ENCODE data around the gene DNPH1.

DNPH1 gene

DNA sequence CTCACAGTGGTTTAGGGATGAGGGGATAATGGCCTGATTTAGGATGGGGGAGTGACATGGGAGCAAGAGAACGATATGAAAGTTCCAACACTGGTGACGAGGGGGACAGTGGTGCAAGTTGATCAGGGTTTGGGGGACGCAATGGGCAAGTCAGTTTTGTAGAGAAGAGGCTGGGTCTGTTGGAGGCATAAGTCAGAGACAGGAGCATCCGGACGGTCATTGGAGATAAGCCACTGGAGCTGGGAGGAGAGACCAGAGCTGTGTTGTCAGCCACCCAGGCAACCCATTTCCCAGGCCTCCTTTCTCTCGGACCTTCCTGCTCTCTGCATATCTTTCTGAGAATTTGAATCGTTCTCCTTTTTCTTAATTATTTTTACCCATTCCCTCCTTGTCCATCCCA is 9.5 kb downstream of the DNPH1 start:
- no peak overlapping the region for H3K9ac ChIP-seq (ENCODE audit: low read depth, low read length)
- H3K9me3 ChIP-seq (ENCODE audit: insufficient read depth, low read depth, low read length), result no peaks in the 10 kb centered on the region
- no peaks in the 10 kb centered on the region for H3K27me3 ChIP-seq (ENCODE audit: insufficient read depth, low read length)
- WGBS, result 91% methylated on average over 7 of the region's 7 CpGs
- no peak overlapping the region for H3K4me3 ChIP-seq (ENCODE audit: low read length)
- H3K36me3 ChIP-seq (ENCODE audit: insufficient read depth, low read length), result 0 out of 2 replicates have a peak, but pooled peaks cover 7% of the 10 kb centered on the region
- no peak overlapping the region for H3K27ac ChIP-seq (ENCODE audit: low read depth, low read length)
- no peaks in the 10 kb centered on the region for H3K4me1 ChIP-seq (ENCODE audit: insufficient read depth, low read length)

DNA sequence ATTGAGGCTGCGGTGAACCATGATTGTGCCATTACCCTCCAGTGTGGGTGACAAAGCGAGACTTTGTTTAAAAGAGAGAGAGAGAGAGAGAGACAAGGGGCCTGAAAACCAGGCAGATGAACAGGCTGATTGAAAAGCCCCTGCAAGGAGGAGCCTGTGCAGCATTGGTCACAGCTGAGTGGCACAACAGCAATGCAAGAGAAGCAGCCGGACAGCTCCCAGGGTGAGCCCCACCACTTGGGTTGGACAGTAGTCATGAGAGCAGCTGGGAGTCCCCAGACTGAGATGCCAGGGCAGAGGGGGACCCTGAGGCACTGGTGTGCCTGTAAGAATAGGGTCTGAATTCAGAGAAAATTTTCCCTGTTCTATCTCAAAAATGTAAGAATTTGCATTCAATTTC is 10.2 kb downstream of the DNPH1 start:
- Histone ChIP-seq H3K27ac (ENCODE audit: low read depth, low read length) (no peak overlapping the region), H3K27me3 (ENCODE audit: insufficient read depth, low read length) (no peaks in the 10 kb centered on the region), H3K4me1 (ENCODE audit: insufficient read depth, low read length) (no peaks in the 10 kb centered on the region), H3K4me3 (ENCODE audit: low read length) (no peak overlapping the region), H3K36me3 (ENCODE audit: insufficient read depth, low read length) (0 out of 2 replicates have a peak, but pooled peaks cover 6% of the 10 kb centered on the region), H3K9ac (ENCODE audit: low read depth, low read length) (no peak overlapping the region), H3K9me3 (ENCODE audit: insufficient read depth, low read depth, low read length) (no peaks in the 10 kb centered on the region)
- 96% methylated on average over 3 of the region's 3 CpGs for WGBS

DNA sequence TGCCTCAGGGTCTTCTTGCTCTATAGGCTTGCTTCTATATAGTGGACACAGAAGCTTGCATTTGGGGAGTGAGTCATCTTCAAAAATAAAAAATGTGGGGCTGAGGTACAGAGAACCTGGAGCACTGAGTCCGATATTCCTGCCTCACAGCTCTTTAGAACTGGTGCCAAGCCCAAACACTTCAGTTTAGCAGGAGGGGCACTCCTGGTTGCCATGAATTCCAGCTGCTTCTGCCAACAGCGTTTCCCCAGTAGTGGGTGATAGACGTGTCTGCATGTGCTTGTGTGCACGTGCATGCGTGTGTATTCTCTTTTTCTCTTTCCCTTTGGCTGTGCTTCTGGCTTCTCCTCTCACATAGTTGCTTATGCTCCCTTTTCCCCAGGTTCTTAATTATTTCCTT is 11.9 kb downstream of the DNPH1 start:
- no peaks in the 10 kb centered on the region for H3K36me3 ChIP-seq (ENCODE audit: insufficient read depth, low read length)
- H3K27me3 ChIP-seq (ENCODE audit: insufficient read depth, low read length), result no peaks in the 10 kb centered on the region
- H3K9ac ChIP-seq (ENCODE audit: low read depth, low read length), result no peak overlapping the region
- 95% methylated on average over 5 of the region's 5 CpGs for WGBS
- no peak overlapping the region for H3K27ac ChIP-seq (ENCODE audit: low read depth, low read length)
- H3K9me3 ChIP-seq (ENCODE audit: insufficient read depth, low read depth, low read length), result no peaks in the 10 kb centered on the region
- no peaks in the 10 kb centered on the region for H3K4me1 ChIP-seq (ENCODE audit: insufficient read depth, low read length)
- no peak overlapping the region for H3K4me3 ChIP-seq (ENCODE audit: low read length)

DNA sequence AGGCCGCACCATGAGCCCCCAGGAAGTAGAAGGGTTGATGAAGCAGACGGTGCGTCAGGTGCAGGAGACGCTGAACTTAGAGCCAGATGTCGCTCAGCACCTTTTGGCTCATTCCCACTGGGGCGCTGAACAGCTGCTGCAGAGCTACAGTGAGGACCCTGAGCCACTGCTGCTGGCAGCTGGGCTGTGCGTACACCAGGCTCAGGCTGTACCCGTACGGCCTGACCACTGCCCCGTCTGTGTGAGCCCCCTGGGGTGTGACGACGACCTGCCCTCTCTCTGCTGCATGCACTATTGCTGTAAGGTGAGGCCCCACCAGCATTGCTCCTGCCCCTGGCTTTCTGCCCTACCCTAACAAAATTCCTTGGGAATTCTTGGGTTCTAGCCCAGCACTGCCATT is 13.1 kb downstream of the DNPH1 start:
- WGBS, result 88% methylated on average over 12 of the region's 12 CpGs
- H3K36me3 ChIP-seq (ENCODE audit: insufficient read depth, low read length), result no peaks in the 10 kb centered on the region
- H3K9me3 ChIP-seq (ENCODE audit: insufficient read depth, low read depth, low read length), result no peaks in the 10 kb centered on the region
- H3K27me3 ChIP-seq (ENCODE audit: insufficient read depth, low read length), result no peaks in the 10 kb centered on the region
- H3K4me3 ChIP-seq (ENCODE audit: low read length), result no peak overlapping the region
- H3K9ac ChIP-seq (ENCODE audit: low read depth, low read length), result no peak overlapping the region
- H3K4me1 ChIP-seq (ENCODE audit: insufficient read depth, low read length), result no peaks in the 10 kb centered on the region
- H3K27ac ChIP-seq (ENCODE audit: low read depth, low read length), result no peak overlapping the region

DNA sequence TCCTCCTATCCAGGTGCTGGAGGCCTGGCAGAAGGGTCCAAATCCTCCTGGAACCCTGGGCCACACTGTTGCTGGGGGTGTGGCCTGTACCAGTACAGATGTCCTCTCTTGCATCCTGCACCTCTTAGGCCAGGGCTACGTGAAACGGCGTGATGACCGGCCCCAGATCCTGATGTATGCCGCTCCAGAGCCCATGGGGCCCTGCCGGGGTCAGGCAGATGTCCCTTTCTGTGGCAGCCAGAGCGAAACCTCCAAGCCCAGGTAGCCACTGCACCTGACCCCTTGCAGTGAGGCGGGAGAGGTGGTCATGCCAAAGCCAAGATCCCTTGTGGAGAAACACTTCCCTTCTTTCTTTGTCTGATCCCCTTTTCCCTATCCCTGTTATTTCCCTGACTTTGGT is 14.2 kb downstream of the DNPH1 start:
- Histone ChIP-seq H3K27ac (ENCODE audit: low read depth, low read length) (no peak overlapping the region), H3K9ac (ENCODE audit: low read depth, low read length) (no peak overlapping the region), H3K4me3 (ENCODE audit: low read length) (no peak overlapping the region), H3K9me3 (ENCODE audit: insufficient read depth, low read depth, low read length) (no peaks in the 10 kb centered on the region), H3K27me3 (ENCODE audit: insufficient read depth, low read length) (no peaks in the 10 kb centered on the region), H3K4me1 (ENCODE audit: insufficient read depth, low read length) (no peaks in the 10 kb centered on the region), H3K36me3 (ENCODE audit: insufficient read depth, low read length) (no peaks in the 10 kb centered on the region)
- 96% methylated on average over 8 of the region's 8 CpGs for WGBS

DNA sequence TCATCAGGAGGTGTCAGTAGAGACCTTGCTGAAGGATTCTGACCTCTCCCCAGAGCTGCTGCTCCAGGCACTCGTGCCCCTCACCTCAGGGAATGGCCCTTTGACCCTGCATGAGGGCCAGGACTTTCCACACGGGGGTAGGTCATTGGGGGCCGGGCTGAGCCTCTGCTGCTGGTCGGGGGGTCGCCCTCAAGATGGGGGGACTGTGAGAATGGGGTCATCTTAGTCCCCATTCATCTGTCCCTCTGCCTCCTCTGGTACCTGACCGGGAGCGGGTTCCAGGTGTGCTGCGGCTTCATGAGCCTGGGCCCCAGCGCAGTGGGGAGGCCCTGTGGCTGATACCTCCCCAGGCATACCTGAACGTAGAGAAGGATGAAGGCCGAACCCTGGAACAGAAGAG is 15.8 kb downstream of the DNPH1 start:
- Histone ChIP-seq H3K4me1 (ENCODE audit: insufficient read depth, low read length) (no peaks in the 10 kb centered on the region), H3K9ac (ENCODE audit: low read depth, low read length) (no peak overlapping the region), H3K9me3 (ENCODE audit: insufficient read depth, low read depth, low read length) (no peaks in the 10 kb centered on the region), H3K27ac (ENCODE audit: low read depth, low read length) (no peak overlapping the region), H3K27me3 (ENCODE audit: insufficient read depth, low read length) (no peaks in the 10 kb centered on the region), H3K36me3 (ENCODE audit: insufficient read depth, low read length) (no peaks in the 10 kb centered on the region), H3K4me3 (ENCODE audit: low read length) (no peak overlapping the region)
- WGBS, result 91% methylated on average over 11 of the region's 11 CpGs

DNA sequence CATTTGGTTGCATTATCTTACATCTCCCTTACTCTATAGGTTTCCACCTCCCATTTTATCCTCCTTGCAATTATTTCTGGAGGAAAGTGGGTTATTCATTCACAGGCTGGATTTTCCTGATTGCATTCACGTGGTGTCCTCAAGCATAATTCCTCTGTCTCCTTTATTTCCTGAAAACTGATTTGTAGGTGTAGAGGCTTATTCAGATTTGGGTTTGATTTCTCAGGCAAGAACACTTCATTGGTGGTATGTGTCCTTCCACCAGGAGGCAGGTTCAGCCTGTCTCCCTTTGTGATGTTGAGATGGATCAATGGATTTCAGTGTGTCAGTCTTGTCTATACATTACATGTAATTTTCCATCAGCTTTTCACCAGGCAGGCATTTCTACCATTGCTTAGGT is 17.3 kb downstream of the DNPH1 start:
- no peaks in the 10 kb centered on the region for H3K4me1 ChIP-seq (ENCODE audit: insufficient read depth, low read length)
- no peak overlapping the region for H3K4me3 ChIP-seq (ENCODE audit: low read length)
- H3K36me3 ChIP-seq (ENCODE audit: insufficient read depth, low read length), result no peaks in the 10 kb centered on the region
- H3K9me3 ChIP-seq (ENCODE audit: insufficient read depth, low read depth, low read length), result no peaks in the 10 kb centered on the region
- H3K27ac ChIP-seq (ENCODE audit: low read depth, low read length), result no peak overlapping the region
- H3K9ac ChIP-seq (ENCODE audit: low read depth, low read length), result no peak overlapping the region
- WGBS, result no CpG with 5 or more reads among the region's 1 CpG
- no peaks in the 10 kb centered on the region for H3K27me3 ChIP-seq (ENCODE audit: insufficient read depth, low read length)

DNA sequence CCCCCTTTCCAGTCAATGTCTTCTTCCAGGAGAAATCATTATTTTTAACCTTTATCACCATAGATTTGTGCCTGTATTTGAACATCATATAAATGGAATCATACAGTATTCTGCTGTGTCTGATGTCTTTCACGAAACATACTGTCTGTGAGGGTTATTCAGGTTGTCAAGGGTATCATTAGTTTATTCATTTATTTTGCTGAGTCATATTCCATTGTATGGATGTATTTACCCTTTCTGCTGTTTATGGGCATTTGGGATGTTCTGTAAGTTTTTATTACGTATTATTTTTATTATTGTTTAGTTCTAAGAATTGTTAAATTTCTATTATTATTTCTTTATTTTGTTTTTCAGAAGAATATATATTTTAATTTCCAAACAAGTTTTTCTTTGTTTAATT is 22.0 kb downstream of the DNPH1 start:
- Histone ChIP-seq H3K9me3 (ENCODE audit: insufficient read depth, low read depth, low read length) (no peaks in the 10 kb centered on the region), H3K36me3 (ENCODE audit: insufficient read depth, low read length) (no peaks in the 10 kb centered on the region), H3K27ac (ENCODE audit: low read depth, low read length) (no peak overlapping the region), H3K9ac (ENCODE audit: low read depth, low read length) (no peak overlapping the region), H3K27me3 (ENCODE audit: insufficient read depth, low read length) (no peaks in the 10 kb centered on the region), H3K4me1 (ENCODE audit: insufficient read depth, low read length) (no peaks in the 10 kb centered on the region), H3K4me3 (ENCODE audit: low read length) (no peak overlapping the region)
- WGBS, result 100% methylated on average over 1 of the region's 2 CpGs

DNA sequence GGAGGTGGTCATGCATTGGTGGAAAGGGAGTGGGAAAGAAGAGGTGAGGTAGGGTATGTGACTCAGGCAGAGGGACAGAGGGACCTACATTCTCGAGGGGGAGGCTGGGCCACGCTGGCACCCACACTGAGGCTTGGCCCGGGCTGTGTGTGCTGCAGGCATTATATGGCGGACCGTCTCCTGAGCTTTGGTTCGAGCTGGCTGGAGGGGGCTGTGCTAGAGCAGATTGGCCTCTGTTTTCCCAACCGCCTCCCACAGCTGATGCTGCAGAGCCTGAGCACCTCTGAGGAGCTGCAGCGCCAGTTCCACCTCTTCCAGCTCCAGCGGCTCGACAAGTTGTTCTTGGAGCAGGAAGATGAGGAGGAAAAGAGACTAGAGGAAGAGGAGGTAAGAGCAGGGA is 23.4 kb downstream of the DNPH1 start:
- H3K9me3 ChIP-seq (ENCODE audit: insufficient read depth, low read depth, low read length), result no peaks in the 10 kb centered on the region
- 92% methylated on average over 10 of the region's 10 CpGs for WGBS
- H3K9ac ChIP-seq (ENCODE audit: low read depth, low read length), result no peak overlapping the region
- H3K36me3 ChIP-seq (ENCODE audit: insufficient read depth, low read length), result no peaks in the 10 kb centered on the region
- no peak overlapping the region for H3K4me3 ChIP-seq (ENCODE audit: low read length)
- no peak overlapping the region for H3K27ac ChIP-seq (ENCODE audit: low read depth, low read length)
- H3K27me3 ChIP-seq (ENCODE audit: insufficient read depth, low read length), result no peaks in the 10 kb centered on the region
- no peaks in the 10 kb centered on the region for H3K4me1 ChIP-seq (ENCODE audit: insufficient read depth, low read length)

DNA sequence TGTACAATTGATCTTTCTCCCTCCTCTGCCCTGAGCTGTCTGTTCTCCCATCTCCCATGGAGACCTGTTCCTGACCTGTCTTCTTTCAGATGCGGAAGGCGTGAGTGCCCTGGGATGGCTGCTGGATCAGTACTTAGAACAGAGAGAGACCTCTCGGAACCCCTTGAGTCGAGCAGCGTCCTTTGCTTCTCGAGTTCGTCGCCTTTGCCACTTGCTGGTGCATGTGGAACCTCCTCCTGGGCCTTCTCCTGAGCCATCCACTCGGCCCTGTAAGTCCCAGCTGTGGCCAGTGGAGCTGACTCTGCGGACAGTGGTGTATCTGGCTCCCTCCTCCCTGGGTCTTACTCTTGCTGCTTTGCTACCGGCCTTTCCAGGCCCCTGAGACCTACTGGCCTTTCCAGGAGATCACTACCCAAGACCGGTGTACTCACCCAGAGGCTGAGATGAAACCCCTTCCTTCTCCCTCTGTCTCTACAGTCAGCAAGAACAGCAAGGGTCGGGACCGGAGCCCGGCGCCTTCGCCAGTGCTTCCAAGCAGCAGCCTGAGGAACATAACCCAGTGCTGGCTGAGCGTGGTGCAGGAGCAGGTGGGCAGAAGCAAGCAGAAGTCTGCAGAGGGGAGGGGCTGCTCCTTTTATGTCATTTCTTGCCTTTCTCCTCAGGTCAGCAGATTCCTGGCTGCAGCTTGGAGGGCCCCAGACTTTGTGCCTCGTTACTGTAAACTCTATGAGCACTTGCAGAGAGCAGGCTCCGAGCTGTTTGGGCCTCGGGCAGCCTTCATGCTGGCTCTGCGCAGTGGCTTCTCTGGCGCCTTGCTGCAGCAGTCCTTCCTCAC is 24.8 kb downstream of the DNPH1 start:
- Histone ChIP-seq H3K36me3 (ENCODE audit: insufficient read depth, low read length) (no peaks in the 10 kb centered on the region), H3K9ac (ENCODE audit: low read depth, low read length) (no peak overlapping the region), H3K4me1 (ENCODE audit: insufficient read depth, low read length) (no peaks in the 10 kb centered on the region), H3K4me3 (ENCODE audit: low read length) (no peak overlapping the region), H3K9me3 (ENCODE audit: insufficient read depth, low read depth, low read length) (no peaks in the 10 kb centered on the region), H3K27me3 (ENCODE audit: insufficient read depth, low read length) (no peaks in the 10 kb centered on the region), H3K27ac (ENCODE audit: low read depth, low read length) (no peak overlapping the region)
- 93% methylated on average over 23 of the region's 23 CpGs for WGBS

DNA sequence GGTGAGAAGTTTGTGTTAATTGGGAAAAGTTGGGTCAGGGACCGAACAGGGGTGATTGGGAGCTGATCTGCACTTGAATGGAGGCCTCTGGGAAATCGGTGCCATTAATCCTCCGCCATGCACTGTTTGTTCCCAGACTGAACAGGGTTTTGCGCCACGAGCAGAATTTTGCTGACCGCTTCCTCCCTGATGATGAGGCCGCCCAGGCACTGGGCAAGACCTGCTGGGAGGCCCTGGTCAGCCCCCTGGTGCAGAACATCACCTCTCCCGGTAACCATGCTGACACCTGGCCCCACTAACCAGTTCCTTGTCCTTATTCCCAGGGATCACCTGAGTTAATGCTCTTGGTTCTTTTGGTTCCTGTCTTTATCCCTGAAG is 25.6 kb downstream of the DNPH1 start:
- no peak overlapping the region for H3K4me3 ChIP-seq (ENCODE audit: low read length)
- 91% methylated on average over 8 of the region's 8 CpGs for WGBS
- H3K27ac ChIP-seq (ENCODE audit: low read depth, low read length), result no peak overlapping the region
- no peaks in the 10 kb centered on the region for H3K4me1 ChIP-seq (ENCODE audit: insufficient read depth, low read length)
- no peaks in the 10 kb centered on the region for H3K9me3 ChIP-seq (ENCODE audit: insufficient read depth, low read depth, low read length)
- H3K27me3 ChIP-seq (ENCODE audit: insufficient read depth, low read length), result no peaks in the 10 kb centered on the region
- no peaks in the 10 kb centered on the region for H3K36me3 ChIP-seq (ENCODE audit: insufficient read depth, low read length)
- no peak overlapping the region for H3K9ac ChIP-seq (ENCODE audit: low read depth, low read length)
